Stomach smooth muscle (tissue), 2 donors: Measurements from ENCODE around the gene PARP9.
"Not testable (repeated sequence)": the region's sequence is repeated elsewhere in the genome, so short reads cannot be mapped to it uniquely, and the experiment has no call there.

Experiments
- H3K27ac ChIP-seq: one replicate; pipeline ENCODE4 v1.7.0; 2013; ENCODE audit warnings: mild to moderate bottlenecking, low read length, inconsistent platforms
- H3K27me3 ChIP-seq, 2 donors: one replicate each; pipeline ENCODE4 v1.7.0; 2013; ENCODE audit warnings: low read length in 2 of 2; ENCODE audit not compliant: insufficient read depth in 2 of 2, control insufficient read depth in 1 of 2
- H3K36me3 ChIP-seq, 2 donors: one replicate each; pipeline ENCODE4 v1.7.0; 2013; ENCODE audit warnings: low read length in 2 of 2; ENCODE audit not compliant: control insufficient read depth in 2 of 2, insufficient read depth in 2 of 2
- H3K4me1 ChIP-seq: one replicate; pipeline ENCODE4 v1.7.0; 2013; ENCODE audit warnings: low read length; ENCODE audit not compliant: control insufficient read depth, insufficient read depth
- H3K4me3 ChIP-seq, 2 donors: one replicate each; pipeline ENCODE4 v1.7.0; 2013; ENCODE audit warnings: low read length in 2 of 2
- H3K9ac ChIP-seq, 2 donors: one replicate each; pipeline ENCODE4 v1.7.0; 2013; ENCODE audit warnings: low read length in 2 of 2, mild to moderate bottlenecking in 1 of 2
- H3K9me3 ChIP-seq, 2 donors: one replicate each; pipeline ENCODE4 v1.7.0; 2013; ENCODE audit warnings: low read length in 2 of 2; ENCODE audit not compliant: control insufficient read depth in 2 of 2
- donor health status: healthy.
- donor health status: Pancreatic carcinoma.

Gene PARP9

GRCh38 chr3:122508944-122509343, 55.2 kb downstream of the PARP9 start:
- not testable (repeated sequence) for H3K9me3 ChIP-seq, H3K4me3 ChIP-seq, H3K27ac ChIP-seq, H3K27me3 ChIP-seq, H3K36me3 ChIP-seq, H3K9ac ChIP-seq, H3K4me1 ChIP-seq

DNA sequence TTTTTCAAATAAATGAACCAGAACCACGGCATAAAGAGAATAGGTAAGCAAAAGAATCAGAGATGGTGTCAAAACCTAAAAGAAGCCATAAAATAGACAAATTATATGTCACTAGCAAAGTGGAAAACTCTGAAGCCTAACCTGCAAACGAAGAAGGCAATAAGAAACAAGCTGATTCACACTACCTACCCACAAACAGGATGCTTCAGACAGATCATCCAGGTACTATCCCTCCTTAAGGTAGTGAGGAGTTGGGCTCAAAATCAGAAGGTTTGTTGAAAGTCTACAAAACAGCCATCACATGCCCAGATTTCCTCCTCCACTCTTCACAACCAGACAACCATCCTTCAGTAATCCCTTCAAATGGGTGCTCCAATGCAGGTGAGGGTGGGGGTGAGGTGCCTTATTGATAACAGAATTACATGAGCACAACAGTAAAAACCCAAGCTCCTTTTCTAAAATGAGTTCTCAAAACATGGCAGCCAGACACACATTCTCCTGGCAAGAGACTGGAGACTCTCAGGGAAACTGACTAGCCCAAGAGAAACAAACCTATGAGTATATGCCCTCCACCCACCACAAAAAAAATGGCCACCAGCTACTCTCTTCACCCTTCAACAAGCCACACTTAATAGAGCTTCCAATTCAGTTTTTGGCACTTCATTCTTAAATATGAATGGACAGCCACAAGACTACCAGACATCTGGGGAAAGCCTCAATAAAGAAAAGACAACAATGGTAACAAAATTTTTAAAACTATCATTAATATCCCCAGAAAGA, 55.8 kb downstream of the PARP9 start:
- Histone ChIP-seq H3K4me3 (no peak overlapping the region), H3K27me3 (no peaks in the 10 kb centered on the region), H3K4me1 (no peaks in the 10 kb centered on the region), H3K27ac (no peak overlapping the region), H3K9me3 (no peaks in the 10 kb centered on the region), H3K36me3 (no peaks in the 10 kb centered on the region), H3K9ac (no peak overlapping the region)

- H3K36me3 ChIP-seq: no peaks in the 10 kb centered on the region
- no peaks in the 10 kb centered on the region for H3K4me1 ChIP-seq
- no peak overlapping the region for H3K4me3 ChIP-seq
- no peaks in the 10 kb centered on the region for H3K9me3 ChIP-seq
- no peak overlapping the region for H3K27ac ChIP-seq
- no peaks in the 10 kb centered on the region for H3K27me3 ChIP-seq
- H3K9ac ChIP-seq: no peak overlapping the region
Observed at GRCh38 chr3:122506450-122506849, 57.6 kb downstream of the PARP9 start.

DNA sequence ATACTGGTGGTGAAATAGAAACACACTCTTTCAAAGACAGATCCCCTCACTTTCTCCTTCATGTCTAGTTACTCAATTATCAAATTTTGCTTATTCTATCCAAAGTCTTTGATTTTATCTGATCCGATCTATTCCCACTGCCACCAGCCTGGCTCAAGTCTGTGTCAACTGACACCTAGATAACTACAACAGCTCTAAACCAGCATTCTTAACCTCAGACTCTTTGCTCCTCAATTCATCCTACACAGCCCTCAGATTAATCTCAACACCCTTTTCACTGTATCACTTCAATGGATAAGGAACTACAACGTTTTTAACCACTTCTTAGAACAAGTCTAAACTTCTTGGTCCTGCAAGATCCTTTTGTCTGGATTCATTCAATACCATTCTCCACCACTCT, 58.4 kb downstream of the PARP9 start:
- H3K4me1 ChIP-seq: no peaks in the 10 kb centered on the region
- H3K27ac ChIP-seq: no peak overlapping the region
- H3K36me3 ChIP-seq: no peaks in the 10 kb centered on the region
- H3K4me3 ChIP-seq: no peak overlapping the region
- no peak overlapping the region for H3K9ac ChIP-seq
- H3K9me3 ChIP-seq: no peaks in the 10 kb centered on the region
- H3K27me3 ChIP-seq: no peaks in the 10 kb centered on the region

DNA sequence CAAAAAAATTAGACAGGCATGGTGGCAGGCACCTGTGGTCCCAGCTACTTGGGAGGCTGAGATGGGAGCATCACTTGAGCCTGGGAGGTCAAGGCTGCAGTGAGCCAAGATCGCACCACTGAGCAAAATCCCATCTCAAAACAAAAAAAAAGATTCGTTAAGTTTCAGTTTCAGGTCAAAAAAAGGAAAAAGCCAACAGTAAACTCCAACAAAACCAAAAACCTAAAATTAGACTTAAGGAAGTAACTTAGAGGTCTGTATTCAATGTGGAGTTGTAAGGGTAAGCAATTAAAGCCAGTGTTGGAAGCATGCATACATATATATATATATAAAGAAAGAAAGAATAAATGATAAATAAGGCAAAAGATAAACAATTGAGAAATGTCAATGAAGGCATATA, 61.2 kb downstream of the PARP9 start:
- Histone ChIP-seq H3K9me3 (no peaks in the 10 kb centered on the region), H3K36me3 (no peaks in the 10 kb centered on the region), H3K4me3 (no peak overlapping the region), H3K4me1 (no peaks in the 10 kb centered on the region), H3K27me3 (no peaks in the 10 kb centered on the region), H3K9ac (no peak overlapping the region), H3K27ac (no peak overlapping the region)

DNA sequence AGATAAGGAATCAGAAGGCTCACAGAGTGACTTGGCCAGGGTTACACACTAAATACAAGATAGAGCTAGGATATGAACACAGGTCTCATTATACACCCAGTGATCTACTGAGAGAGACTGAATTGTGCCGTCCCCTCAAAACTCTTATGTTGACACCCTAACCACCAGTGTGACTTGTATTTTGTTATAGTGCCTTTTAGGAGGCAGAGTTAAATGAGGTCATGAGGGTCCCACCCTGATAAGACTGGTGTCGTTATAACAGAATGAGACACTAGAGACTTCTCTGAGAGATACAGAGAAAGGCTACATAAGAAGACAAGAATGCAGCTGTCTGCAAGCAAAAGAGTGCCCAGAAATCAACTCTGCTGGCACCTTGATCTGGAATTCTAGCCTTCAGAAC, 62.0 kb downstream of the PARP9 start:
- Histone ChIP-seq H3K4me3 (no peak overlapping the region), H3K27me3 (no peaks in the 10 kb centered on the region), H3K9ac (no peak overlapping the region), H3K9me3 (no peaks in the 10 kb centered on the region), H3K27ac (no peak overlapping the region), H3K36me3 (no peaks in the 10 kb centered on the region), H3K4me1 (no peaks in the 10 kb centered on the region)

DNA sequence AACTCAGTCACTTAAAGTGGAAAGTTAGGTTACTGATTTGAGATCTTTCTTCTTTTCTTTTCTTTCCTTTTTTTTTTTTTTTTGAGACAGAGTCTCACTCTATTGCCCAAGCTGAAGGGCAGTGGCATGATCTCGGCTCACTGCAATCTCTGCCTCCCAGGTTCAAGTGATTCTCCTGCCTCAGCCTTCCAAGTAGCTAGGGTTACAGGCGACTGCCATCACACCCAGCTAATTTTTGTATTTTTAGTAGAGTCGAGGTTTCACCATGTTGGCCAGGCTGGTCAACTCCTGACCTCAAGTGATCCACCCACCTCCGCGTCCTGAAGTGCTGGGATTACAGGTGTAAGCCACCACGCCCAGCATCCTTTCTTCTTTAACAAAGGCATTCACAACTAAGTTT, 63.1 kb downstream of the PARP9 start:
- H3K4me1 ChIP-seq, H3K27me3 ChIP-seq, H3K36me3 ChIP-seq, H3K4me3 ChIP-seq, H3K9me3 ChIP-seq, H3K27ac ChIP-seq, H3K9ac ChIP-seq: not testable (repeated sequence)

DNA sequence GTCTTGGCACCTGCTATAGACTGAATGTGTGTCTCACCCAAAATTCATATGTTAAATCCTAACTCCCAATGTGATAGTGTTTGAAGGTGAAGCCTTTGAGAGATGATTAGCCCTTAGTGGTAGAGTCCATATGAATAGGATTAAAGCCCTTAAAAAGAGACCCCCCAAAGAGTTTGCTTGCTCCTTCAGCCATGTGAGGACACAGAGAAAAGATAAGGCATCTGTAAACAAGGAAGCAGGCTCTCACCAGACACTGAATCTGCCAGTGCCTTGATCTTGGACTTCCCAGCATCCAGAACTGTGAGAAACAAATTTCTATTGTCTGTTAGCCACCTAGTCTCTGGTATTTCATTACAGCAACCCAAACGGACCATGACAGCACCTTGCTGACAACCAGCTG, 65.9 kb downstream of the PARP9 start:
- peaks cover 0 to 13% of the 10 kb centered on the region in 2 donors for H3K36me3 ChIP-seq
- no peaks in the 10 kb centered on the region for H3K27me3 ChIP-seq
- no peaks in the 10 kb centered on the region for H3K9me3 ChIP-seq
- H3K4me3 ChIP-seq: no peak overlapping the region
- H3K27ac ChIP-seq: no peak overlapping the region
- H3K9ac ChIP-seq: no peak overlapping the region
- H3K4me1 ChIP-seq: no peaks in the 10 kb centered on the region

- Histone ChIP-seq H3K9me3 (no peaks in the 10 kb centered on the region), H3K27ac (no peak overlapping the region), H3K4me3 (no peak overlapping the region), H3K4me1 (no peaks in the 10 kb centered on the region), H3K27me3 (no peaks in the 10 kb centered on the region), H3K9ac (no peak overlapping the region), H3K36me3 (peaks cover 0 to 13% of the 10 kb centered on the region in 2 donors)
Observed at GRCh38 chr3:122497425-122497824, 66.7 kb downstream of the PARP9 start.

DNA sequence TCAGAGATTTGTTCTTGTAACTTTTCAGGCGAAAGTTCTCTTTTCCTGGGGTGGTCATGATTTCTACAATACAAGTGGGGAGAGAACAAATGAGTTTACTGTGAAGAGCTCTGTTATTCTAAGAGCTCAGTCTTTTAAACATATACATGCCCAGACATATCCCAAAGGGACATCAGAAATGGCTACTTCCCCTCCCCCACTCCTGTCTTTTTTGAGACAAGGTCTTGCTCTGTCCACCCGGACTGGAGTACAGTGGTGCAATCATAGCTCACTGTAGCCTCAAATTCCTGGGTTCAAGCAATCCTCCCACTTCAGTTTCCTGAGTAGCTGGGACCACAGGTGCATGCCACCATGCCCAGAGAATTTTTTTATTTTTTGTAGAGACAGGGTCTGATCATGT, 67.6 kb downstream of the PARP9 start:
- H3K4me1 ChIP-seq: no peaks in the 10 kb centered on the region
- no peak overlapping the region for H3K9ac ChIP-seq
- H3K36me3 ChIP-seq: peaks cover 0 to 13% of the 10 kb centered on the region in 2 donors
- H3K27ac ChIP-seq: no peak overlapping the region
- H3K9me3 ChIP-seq: no peaks in the 10 kb centered on the region
- no peaks in the 10 kb centered on the region for H3K27me3 ChIP-seq
- H3K4me3 ChIP-seq: no peak overlapping the region

DNA sequence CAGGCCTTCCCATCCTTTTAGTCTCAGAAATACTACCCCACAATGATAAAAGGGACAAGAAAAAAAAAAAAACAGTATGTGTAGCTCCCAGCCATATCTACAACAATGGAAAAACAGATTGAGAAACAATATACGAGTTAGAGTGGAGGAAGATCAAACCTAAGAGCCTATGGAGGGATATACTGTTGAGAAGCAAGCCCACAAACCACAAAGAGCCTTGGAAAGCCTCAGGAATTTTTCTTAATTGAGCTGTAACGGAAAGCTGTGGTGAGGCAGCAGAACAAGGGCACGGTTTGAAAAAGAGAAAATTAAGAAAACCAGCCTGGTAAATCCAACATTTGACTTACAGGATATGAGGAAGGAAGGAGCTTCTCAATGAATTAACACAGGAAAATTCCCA, 70.8 kb downstream of the PARP9 start:
- H3K9me3 ChIP-seq: no peaks in the 10 kb centered on the region
- H3K4me3 ChIP-seq: no peak overlapping the region
- no peak overlapping the region for H3K27ac ChIP-seq
- H3K4me1 ChIP-seq: no peaks in the 10 kb centered on the region
- peaks cover 0 to 13% of the 10 kb centered on the region in 2 donors for H3K36me3 ChIP-seq
- no peak overlapping the region for H3K9ac ChIP-seq
- no peaks in the 10 kb centered on the region for H3K27me3 ChIP-seq
